Neural crest cell (in vitro differentiated cells): ENCODE results near the gene ZFAND3. TPM values are rescaled to one million over a fixed set of nuclear protein-coding genes. Genes with fewer than 3 reads are reported as not detected.

Experiments
- DNase-seq: peaks from one replicate; pipeline ENCODE4 v3.0.0; 2021; ENCODE audit warnings: low read depth, mixed read lengths, low spot score
- H3K27ac Mint-ChIP-seq: one replicate; pipeline ENCODE4 v1.8.0; 2021; ENCODE audit warnings: mild to moderate bottlenecking, mixed read lengths; ENCODE audit not compliant: unreplicated experiment
- H3K27me3 Mint-ChIP-seq: 2 replicates; pipeline ENCODE4 v1.8.0; 2021; ENCODE audit warnings: low read depth, mild to moderate bottlenecking, mixed read lengths
- H3K36me3 Mint-ChIP-seq: 2 replicates; pipeline ENCODE4 v1.8.0; 2021; ENCODE audit warnings: low read depth, mild to moderate bottlenecking, mixed read lengths
- H3K4me1 Mint-ChIP-seq: 2 replicates; pipeline ENCODE4 v1.8.0; 2021; ENCODE audit warnings: mixed read lengths
- H3K4me3 Mint-ChIP-seq: one replicate; pipeline ENCODE4 v1.8.0; 2021; ENCODE audit warnings: mild to moderate bottlenecking, mixed read lengths
- H3K9me3 Mint-ChIP-seq: 2 replicates; pipeline ENCODE4 v1.8.0; 2021; ENCODE audit warnings: mixed read lengths
- CTCF ChIP-seq: fragments of 200-600 bp; sonication (generic); conservative IDR thresholded peaks from 2 replicates; pipeline ENCODE4 v1.5.0; 2021; ENCODE audit warnings: antibody characterized with exemption, mild to moderate bottlenecking
- total RNA-seq: library from RNA; stranded (reverse); gene quantifications from 2 replicates; pipeline ENCODE4 v1.2.1, GENCODE V29; 2021

The ZFAND3 gene
- total RNA-seq, 1 donor from 2014 or later = 65.9 TPM

GRCh38 chr6:37971266-37971665 is 151.7 kb downstream of the ZFAND3 start:
- no peak overlapping the region for H3K4me3 Mint-ChIP-seq
- no peak for DNase-seq
- H3K27ac Mint-ChIP-seq = no peak overlapping the region
- H3K36me3 Mint-ChIP-seq = peaks cover 38% of the 10 kb centered on the region
- H3K9me3 Mint-ChIP-seq = peaks cover 18% of the 10 kb centered on the region
- no peaks in the 10 kb centered on the region for H3K27me3 Mint-ChIP-seq
- peaks cover 7% of the 10 kb centered on the region for H3K4me1 Mint-ChIP-seq
- no peak for TF ChIP-seq CTCF

GRCh38 chr6:37971711-37972390 is 152.3 kb downstream of the ZFAND3 start:
- H3K9me3 Mint-ChIP-seq = peaks cover 18% of the 10 kb centered on the region
- H3K36me3 Mint-ChIP-seq = peaks cover 36% of the 10 kb centered on the region
- TF ChIP-seq CTCF = no peak
- no peak overlapping the region for H3K27ac Mint-ChIP-seq
- H3K4me3 Mint-ChIP-seq = no peak overlapping the region
- no peaks in the 10 kb centered on the region for H3K27me3 Mint-ChIP-seq
- peaks cover 7% of the 10 kb centered on the region for H3K4me1 Mint-ChIP-seq
- no peak for DNase-seq

GRCh38 chr6:37972994-37973757 is 153.6 kb downstream of the ZFAND3 start:
- Mint-ChIP-seq H3K9me3 (peaks cover 12% of the 10 kb centered on the region), H3K4me3 (no peak overlapping the region), H3K4me1 (peaks cover 10% of the 10 kb centered on the region), H3K27me3 (no peaks in the 10 kb centered on the region), H3K27ac (no peak overlapping the region), H3K36me3 (peaks cover 30% of the 10 kb centered on the region)
- TF ChIP-seq CTCF = no peak
- DNase-seq = no peak

- TF ChIP-seq CTCF = no peak
- Mint-ChIP-seq H3K4me1 (peaks cover 15% of the 10 kb centered on the region), H3K4me3 (no peak overlapping the region), H3K9me3 (peaks cover 12% of the 10 kb centered on the region), H3K36me3 (peaks cover 23% of the 10 kb centered on the region), H3K27ac (no peak overlapping the region), H3K27me3 (no peaks in the 10 kb centered on the region)
- no peak for DNase-seq
Measured at GRCh38 chr6:37974381-37974780, 154.9 kb downstream of the ZFAND3 start.

GRCh38 chr6:37974943-37975342 is 155.4 kb downstream of the ZFAND3 start:
- no peak overlapping the region for H3K27ac Mint-ChIP-seq
- no peaks in the 10 kb centered on the region for H3K27me3 Mint-ChIP-seq
- H3K4me1 Mint-ChIP-seq = peaks cover 20% of the 10 kb centered on the region
- no peak for TF ChIP-seq CTCF
- no peak for DNase-seq
- H3K36me3 Mint-ChIP-seq = peaks cover 22% of the 10 kb centered on the region
- H3K9me3 Mint-ChIP-seq = peaks cover 10% of the 10 kb centered on the region
- H3K4me3 Mint-ChIP-seq = no peak overlapping the region
